ENCODE measurements around the gene DCAF6. TPM values are rescaled to one million over a fixed set of nuclear protein-coding genes. Genes with fewer than 3 reads are reported as not detected.
A peak's percentile ranks its signal among the peaks of the same experiment; 100 is the strongest.

The DCAF6 gene
- total and polyA plus RNA-seq, 7 donors = 33.6 to 102 (median 79.6) TPM

- TF ChIP-seq POLR2A (IDR thresholded peaks at IDR 0.05) (no peak), POLR2AphosphoS5 (IDR thresholded peaks at IDR 0.05) (no peak), EP300 (IDR thresholded peaks at IDR 0.05) (no peak)
- TF ChIP-seq, protein P1, sequence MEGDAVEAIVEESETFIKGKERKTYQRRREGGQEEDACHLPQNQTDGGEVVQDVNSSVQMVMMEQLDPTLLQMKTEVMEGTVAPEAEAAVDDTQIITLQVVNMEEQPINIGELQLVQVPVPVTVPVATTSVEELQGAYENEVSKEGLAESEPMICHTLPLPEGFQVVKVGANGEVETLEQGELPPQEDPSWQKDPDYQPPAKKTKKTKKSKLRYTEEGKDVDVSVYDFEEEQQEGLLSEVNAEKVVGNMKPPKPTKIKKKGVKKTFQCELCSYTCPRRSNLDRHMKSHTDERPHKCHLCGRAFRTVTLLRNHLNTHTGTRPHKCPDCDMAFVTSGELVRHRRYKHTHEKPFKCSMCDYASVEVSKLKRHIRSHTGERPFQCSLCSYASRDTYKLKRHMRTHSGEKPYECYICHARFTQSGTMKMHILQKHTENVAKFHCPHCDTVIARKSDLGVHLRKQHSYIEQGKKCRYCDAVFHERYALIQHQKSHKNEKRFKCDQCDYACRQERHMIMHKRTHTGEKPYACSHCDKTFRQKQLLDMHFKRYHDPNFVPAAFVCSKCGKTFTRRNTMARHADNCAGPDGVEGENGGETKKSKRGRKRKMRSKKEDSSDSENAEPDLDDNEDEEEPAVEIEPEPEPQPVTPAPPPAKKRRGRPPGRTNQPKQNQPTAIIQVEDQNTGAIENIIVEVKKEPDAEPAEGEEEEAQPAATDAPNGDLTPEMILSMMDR (IDR thresholded peaks at IDR 0.05) = no peak
- H3K27me3 ChIP-seq = no peaks in the 10 kb centered on the region
- 18 to 60% methylated on average over 1 of the region's 1 CpG for WGBS, 2 donors
- DNase-seq = no peak
- no peaks in the 10 kb centered on the region for H3K9me3 ChIP-seq
- H3K4me3 ChIP-seq = no peak overlapping the region
- no peaks in the 10 kb centered on the region for H3K36me3 ChIP-seq
- no peak overlapping the region for H3K27ac ChIP-seq
- intact Hi-C loops (cut with DNase I) = no loop called here
- peaks cover 0 to 25% (median 20%) of the 10 kb centered on the region in 4 donors for H3K4me1 ChIP-seq
Measured at GRCh38 chr1:167929725-167930124, 6.8 kb upstream of the DCAF6 start.

- intact Hi-C loops (cut with DNase I) = no loop called here
- peak overlapping the region in 1 of 4 donors; percentile 91 for H3K4me3 ChIP-seq
- no peaks in the 10 kb centered on the region for H3K36me3 ChIP-seq
- H3K27ac ChIP-seq = peak overlapping the region; percentile 95 to 99 (median 96)
- 30 to 68% methylated on average over 4 of the region's 4 CpGs for WGBS, 2 donors
- H3K9me3 ChIP-seq = no peaks in the 10 kb centered on the region
- no peak for TF ChIP-seq POLR2AphosphoS5 (IDR thresholded peaks at IDR 0.05)
- TF ChIP-seq, protein P1 (IDR thresholded peaks at IDR 0.05) = no peak
- no peak for TF ChIP-seq POLR2A (IDR thresholded peaks at IDR 0.05)
- no peak for TF ChIP-seq EP300 (IDR thresholded peaks at IDR 0.05)
- H3K4me1 ChIP-seq = peaks cover 0 to 36% (median 31%) of the 10 kb centered on the region in 4 donors
- DNase-seq = no peak
- H3K27me3 ChIP-seq = no peaks in the 10 kb centered on the region
Measured at GRCh38 chr1:167933788-167934187, 2.7 kb upstream of the DCAF6 start.

DNA sequence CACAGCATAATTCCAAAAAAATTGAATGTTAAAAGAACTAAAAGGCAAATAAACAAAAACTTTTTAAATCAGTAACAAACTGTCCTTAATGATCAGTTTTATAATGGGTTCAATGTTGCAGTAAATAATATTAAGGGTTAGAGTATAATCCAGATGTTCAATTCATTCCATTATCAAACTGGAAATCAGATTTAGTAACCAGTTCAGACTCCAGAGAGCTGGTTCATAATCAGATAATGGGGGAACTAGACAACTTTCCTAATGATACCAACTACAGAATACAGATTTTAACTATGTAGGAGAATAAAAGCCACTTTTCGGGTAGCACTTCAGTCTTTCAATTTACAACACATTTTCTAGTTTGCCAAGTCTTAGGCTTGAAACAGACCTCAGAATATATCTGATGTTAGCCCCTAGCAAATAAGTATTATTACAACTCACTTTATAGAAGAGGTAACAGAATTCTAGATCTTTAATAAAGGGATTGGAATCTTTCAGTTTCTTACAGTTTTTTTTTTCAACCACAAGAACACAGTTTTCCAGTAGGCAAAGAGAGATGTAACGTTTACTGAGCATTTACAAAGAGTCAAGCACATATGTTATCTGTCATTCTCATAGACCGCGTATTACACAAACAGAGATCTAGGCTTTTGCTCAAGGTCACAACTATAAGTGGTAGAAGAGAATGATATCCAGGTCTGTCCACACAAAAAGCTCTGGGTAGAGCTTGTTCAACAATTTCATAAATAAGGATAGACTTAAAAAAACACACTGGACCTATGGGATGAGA, 1.9 kb upstream of the DCAF6 start:
- no peaks in the 10 kb centered on the region for H3K36me3 ChIP-seq
- WGBS, 2 donors = 7 to 19% methylated on average over 4 of the region's 4 CpGs
- no peak for TF ChIP-seq POLR2AphosphoS5 (IDR thresholded peaks at IDR 0.05)
- no peak for TF ChIP-seq EP300 (IDR thresholded peaks at IDR 0.05)
- TF ChIP-seq POLR2A (IDR thresholded peaks at IDR 0.05) = no peak
- TF ChIP-seq, protein P1 (IDR thresholded peaks at IDR 0.05) = no peak
- H3K4me3 ChIP-seq = peak overlapping the region; percentile 70 to 99 (median 83)
- intact Hi-C loops (cut with DNase I) = loop anchor here (5.0 kb wide), 5 partner anchors 148 to 712 kb away; partner anchors contain the start of genes MPZL1, POU2F1 and TIPRL
- DNase-seq = no peak
- H3K9me3 ChIP-seq = no peaks in the 10 kb centered on the region
- H3K27me3 ChIP-seq = no peaks in the 10 kb centered on the region
- peaks cover 0 to 44% (median 39%) of the 10 kb centered on the region in 4 donors for H3K4me1 ChIP-seq
- H3K27ac ChIP-seq = peak overlapping the region; percentile 95 to 99 (median 96)

- H3K36me3 ChIP-seq = no peaks in the 10 kb centered on the region
- H3K27me3 ChIP-seq = no peaks in the 10 kb centered on the region
- peak overlapping the region; percentile 95 to 99 (median 96) for H3K27ac ChIP-seq
- intact Hi-C loops (cut with DNase I) = loop anchor here (5.0 kb wide), 5 partner anchors 147 to 713 kb away; partner anchors contain the start of genes MPZL1, POU2F1 and TIPRL
- DNase-seq = peak; percentile 65
- 0% methylated on average over 45 of the region's 45 CpGs for WGBS, 2 donors
- no peaks in the 10 kb centered on the region for H3K9me3 ChIP-seq
- peak overlapping the region; percentile 70 to 99 (median 83) for H3K4me3 ChIP-seq
- peaks cover 0 to 47% (median 41%) of the 10 kb centered on the region in 4 donors for H3K4me1 ChIP-seq
- TF ChIP-seq POLR2AphosphoS5 (IDR thresholded peaks at IDR 0.05) (peak; percentile 88 to 95 (median 92)), POLR2A (IDR thresholded peaks at IDR 0.05) (peak; percentile 85 to 86), EP300 (IDR thresholded peaks at IDR 0.05) (no peak)
- TF ChIP-seq, protein P1 (IDR thresholded peaks at IDR 0.05) = no peak
Measured at GRCh38 chr1:167935216-167936067, 1.0 kb upstream of the DCAF6 start.
